Activated CD4-positive, alpha-beta T cell treated with anti-CD3 and anti-CD28 coated beads, Interleukin-2, amount 10 ng/mL, durations not matched to agents 24 days and 14 days (primary cell): Measurements from ENCODE around the gene OSBPL1A. TPM values are rescaled to one million over a fixed set of nuclear protein-coding genes. Genes with fewer than 3 reads are reported as not detected.

Experiments used
- DNase-seq: peaks from one replicate; pipeline ENCODE4 v3.0.0; 2022
- H3K27ac Mint-ChIP-seq: one replicate; pipeline ENCODE4 v1.8.0; 2022; ENCODE audit warnings: mild to moderate bottlenecking, mixed read lengths
- H3K27me3 Mint-ChIP-seq: one replicate; pipeline ENCODE4 v1.8.0; 2022; ENCODE audit warnings: mixed read lengths
- H3K36me3 Mint-ChIP-seq: one replicate; pipeline ENCODE4 v1.8.0; 2022; ENCODE audit warnings: low read depth, mild to moderate bottlenecking, mixed read lengths
- H3K4me1 Mint-ChIP-seq: one replicate; pipeline ENCODE4 v1.8.0; 2021; ENCODE audit warnings: mixed read lengths
- H3K4me3 Mint-ChIP-seq: one replicate; pipeline ENCODE4 v1.8.0; 2022; ENCODE audit warnings: mild to moderate bottlenecking, moderate library complexity, mixed read lengths
- H3K9me3 Mint-ChIP-seq: one replicate; pipeline ENCODE4 v1.8.0; 2021; ENCODE audit warnings: mixed read lengths
- intact Hi-C: fragments of 100-400 bp; cut with micrococcal nuclease; formaldehyde crosslinking; loops from one replicate; pipeline ENCODE4 v1.15.1; 2023
- total RNA-seq: library from RNA; stranded (reverse); gene quantifications from 2 replicates; pipeline ENCODE4 v1.2.3, GENCODE V29; 2022

Gene OSBPL1A
- total RNA-seq, 1 donor from 2014 or later = 3.5 TPM

GRCh38 chr18:24112874-24113615, 284.6 kb downstream of the OSBPL1A start:
- Mint-ChIP-seq H3K4me1 (peaks cover 18% of the 10 kb centered on the region), H3K36me3 (peaks cover 37% of the 10 kb centered on the region), H3K27ac (no peak overlapping the region), H3K4me3 (no peak overlapping the region), H3K27me3 (no peaks in the 10 kb centered on the region), H3K9me3 (no peaks in the 10 kb centered on the region)
- intact Hi-C loops = no loop called here
- no peak for DNase-seq

- Mint-ChIP-seq H3K36me3 (peaks cover 36% of the 10 kb centered on the region), H3K4me1 (peaks cover 17% of the 10 kb centered on the region), H3K27me3 (no peaks in the 10 kb centered on the region), H3K9me3 (no peaks in the 10 kb centered on the region), H3K27ac (no peak overlapping the region), H3K4me3 (no peak overlapping the region)
- DNase-seq = no peak
- intact Hi-C loops = no loop called here
Measured at GRCh38 chr18:24112464-24112863, 285.2 kb downstream of the OSBPL1A start.

Other genes with a start within 250 kb of the OSBPL1A start
- 13.2 and 13.6 TPM in 2 replicates for gene IMPACT, start 28.8 kb upstream of the OSBPL1A start, total RNA-seq
- 0.79 and 1.6 TPM in 2 replicates for gene HRH4, start 62.8 kb upstream of the OSBPL1A start, total RNA-seq